ENCODE results near the gene GALNT2. TPM values are rescaled to one million over a fixed set of nuclear protein-coding genes. Genes with fewer than 3 reads are reported as not detected.

The GALNT2 gene
- total RNA-seq, 1 donor from 2014 or later, result 67.9 TPM

GRCh38 chr1:230050973-230051735, 15.9 kb upstream of the GALNT2 start:
- DNase-seq (ENCODE audit: low spot score), result no peak

- DNase-seq (ENCODE audit: low spot score), result no peak
Observed at GRCh38 chr1:230052018-230052417, 15.0 kb upstream of the GALNT2 start.

- no peak for DNase-seq (ENCODE audit: low spot score)
Observed at GRCh38 chr1:230052665-230053064, 14.4 kb upstream of the GALNT2 start.

GRCh38 chr1:230054092-230054749, 12.8 kb upstream of the GALNT2 start:
- no peak for DNase-seq (ENCODE audit: low spot score)

- no peak for DNase-seq (ENCODE audit: low spot score)
Observed at GRCh38 chr1:230056098-230056497, 10.9 kb upstream of the GALNT2 start.

DNA sequence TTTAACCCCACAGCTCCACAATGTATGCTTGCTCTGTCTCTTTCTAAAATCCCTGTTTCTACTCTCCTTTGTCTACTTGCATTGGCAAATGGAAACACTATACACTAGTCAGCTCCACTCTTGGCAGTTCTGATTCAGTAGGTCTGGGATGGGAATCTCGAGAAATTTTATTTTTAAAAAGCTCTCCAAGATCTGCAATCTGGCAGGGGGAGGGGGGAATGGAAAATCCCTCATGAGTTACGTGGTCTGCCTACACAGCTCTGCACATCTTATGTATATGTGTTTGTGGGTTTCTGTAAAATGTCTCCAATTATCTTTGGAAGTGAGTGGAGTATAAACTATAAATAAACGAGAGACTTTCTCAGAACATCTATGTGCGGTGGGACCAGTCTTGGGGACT, 9.9 kb upstream of the GALNT2 start:
- DNase-seq (ENCODE audit: low spot score), result no peak

GRCh38 chr1:230057681-230058565, 9.1 kb upstream of the GALNT2 start:
- no peak for DNase-seq (ENCODE audit: low spot score)

DNA sequence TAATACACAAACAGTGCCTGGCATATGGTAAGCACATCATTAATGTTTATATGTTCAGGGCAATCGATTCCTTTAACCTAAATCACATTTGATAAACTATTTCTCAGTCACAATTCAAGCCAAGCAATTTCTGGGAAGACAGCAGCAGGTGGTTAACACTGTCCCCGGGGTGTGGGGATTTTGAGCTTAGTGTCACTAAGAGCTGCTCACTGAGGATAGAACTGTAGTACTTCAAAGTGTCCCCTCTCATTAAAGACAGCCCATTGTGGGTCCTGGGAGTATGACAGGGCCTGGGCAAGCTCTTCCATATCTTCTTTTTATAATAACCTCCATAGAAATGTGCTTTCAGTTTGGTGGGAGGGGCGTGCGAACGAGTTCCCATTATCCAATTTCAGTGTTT, 8.4 kb upstream of the GALNT2 start:
- DNase-seq (ENCODE audit: low spot score), result no peak

- no peak for DNase-seq (ENCODE audit: low spot score)
Observed at GRCh38 chr1:230061801-230062200, 5.2 kb upstream of the GALNT2 start.

DNA sequence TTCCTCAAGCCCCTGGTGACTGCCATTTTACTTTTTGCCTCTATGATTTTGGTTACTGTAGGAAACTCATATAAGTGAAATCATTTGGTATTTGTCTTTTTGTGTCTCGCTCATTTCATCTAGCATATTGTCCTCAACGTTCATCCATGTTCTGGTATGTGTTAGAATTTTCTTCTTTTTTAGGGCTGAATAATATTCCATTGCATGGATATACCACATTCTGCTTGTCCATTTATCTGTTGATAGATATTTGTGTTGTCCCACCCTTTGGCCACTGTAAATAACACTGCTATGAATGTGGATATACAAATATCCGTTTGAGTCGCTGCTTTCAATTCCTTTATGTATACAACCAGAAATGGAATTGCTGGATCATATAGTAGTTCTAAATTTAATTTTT, 4.5 kb upstream of the GALNT2 start:
- DNase-seq (ENCODE audit: low spot score), result no peak

DNA sequence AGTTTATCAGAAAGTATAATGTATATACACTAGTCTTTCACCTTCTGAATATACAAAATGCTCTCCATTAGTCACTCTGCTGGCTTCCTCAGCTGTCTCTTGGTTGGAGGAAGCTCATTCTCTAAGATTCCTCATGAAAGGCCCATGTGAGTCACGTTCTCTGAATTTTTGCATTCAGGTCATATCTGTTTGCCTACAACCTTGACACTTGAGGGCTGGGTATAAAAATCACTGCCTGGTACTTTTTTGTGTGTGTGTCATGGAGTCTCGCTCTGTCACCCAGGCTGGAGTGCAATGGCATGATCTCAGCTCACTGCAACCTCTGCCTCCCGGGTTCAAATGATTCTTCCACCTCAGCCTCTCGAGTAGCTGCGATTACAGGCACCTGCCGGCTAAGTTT, 2.8 kb upstream of the GALNT2 start:
- no peak for DNase-seq (ENCODE audit: low spot score)

GRCh38 chr1:230065161-230065560, 1.9 kb upstream of the GALNT2 start:
- DNase-seq (ENCODE audit: low spot score), result no peak

GRCh38 chr1:230065571-230065970, 1.5 kb upstream of the GALNT2 start:
- no peak for DNase-seq (ENCODE audit: low spot score)

DNA sequence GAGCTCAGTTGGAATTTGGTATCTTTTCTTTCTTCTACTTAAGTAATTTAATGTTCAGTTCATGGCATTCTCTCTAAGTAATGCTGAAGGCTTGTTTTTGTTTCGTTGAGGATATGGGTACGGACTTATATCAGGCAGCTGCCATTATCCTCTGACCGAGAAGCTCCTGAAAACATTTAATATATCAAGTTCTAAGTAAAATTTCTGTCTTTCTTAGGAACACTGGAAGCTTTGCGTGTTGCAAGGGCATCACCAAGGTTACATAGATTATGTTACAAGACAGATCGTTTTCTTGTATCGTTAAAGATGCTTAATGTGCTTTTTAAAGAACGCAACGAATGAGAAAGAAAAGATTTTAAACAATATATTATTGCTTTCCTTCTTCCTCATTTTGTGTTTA, 1.0 kb upstream of the GALNT2 start:
- no peak for DNase-seq (ENCODE audit: low spot score)

DNA sequence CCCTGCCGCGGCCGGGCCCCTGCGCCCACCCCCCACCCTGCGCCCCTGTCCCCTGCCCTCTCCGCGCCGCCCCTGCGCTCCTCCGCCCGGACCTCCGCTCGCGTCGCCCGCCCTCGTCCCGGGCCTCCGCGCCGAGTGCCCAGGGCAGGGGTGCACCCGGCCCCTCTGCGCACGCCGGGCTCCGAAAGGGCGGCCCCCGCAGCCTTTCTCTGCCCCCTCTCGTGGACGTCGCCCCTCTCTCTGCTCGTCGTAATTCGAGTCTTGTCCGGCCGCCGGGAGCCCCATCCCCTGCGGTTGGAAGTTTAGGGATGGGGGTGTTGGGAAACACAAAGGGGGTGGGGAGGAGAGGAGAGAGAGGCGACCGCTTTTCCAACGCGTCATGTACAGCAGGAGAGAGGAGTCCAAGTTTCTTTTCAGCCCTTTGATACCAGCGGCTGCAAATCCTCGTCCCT, 407 bp downstream of the GALNT2 start:
- peak; percentile 61 for DNase-seq (ENCODE audit: low spot score)

- no peak for DNase-seq (ENCODE audit: low spot score)
Observed at GRCh38 chr1:230067871-230068620, 1.0 kb downstream of the GALNT2 start.

DNA sequence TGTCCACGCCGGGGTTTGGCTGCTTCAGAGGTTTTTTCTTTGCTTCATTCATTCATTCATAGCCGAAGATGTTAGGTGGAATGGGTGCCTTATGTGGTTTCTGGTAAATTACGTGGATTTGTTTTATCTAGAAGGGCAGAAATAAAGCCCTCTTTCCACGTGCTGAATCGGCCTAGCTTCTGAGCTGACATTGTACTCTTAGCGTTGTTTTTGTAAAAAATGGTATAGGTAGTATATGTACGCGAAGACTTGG, 1.5 kb downstream of the GALNT2 start:
- no peak for DNase-seq (ENCODE audit: low spot score)

GRCh38 chr1:230068952-230069684, 2.1 kb downstream of the GALNT2 start:
- no peak for DNase-seq (ENCODE audit: low spot score)

- no peak for DNase-seq (ENCODE audit: low spot score)
Observed at GRCh38 chr1:230069796-230070195, 2.8 kb downstream of the GALNT2 start.

GRCh38 chr1:230070321-230071208, 3.5 kb downstream of the GALNT2 start:
- DNase-seq (ENCODE audit: low spot score), result no peak

All from ureter (tissue), 1 donor.